Skeletal muscle cell (primary cell): Measurements from ENCODE around the gene SV2C.
"Not testable (repeated sequence)": the region's sequence is repeated elsewhere in the genome, so short reads cannot be mapped to it uniquely, and the experiment has no call there.

ENCODE experiments used
- DNase-seq: peaks from one replicate; pipeline ENCODE4 v3.0.0-alpha.2; 2010; ENCODE audit warnings: low read depth
- H3K4me3 ChIP-seq: 2 replicates; pipeline ENCODE4 v1.5.1; 2011; ENCODE audit warnings: low read depth, mild to moderate bottlenecking, control low read depth, low read length, moderate library complexity

Gene SV2C

DNA sequence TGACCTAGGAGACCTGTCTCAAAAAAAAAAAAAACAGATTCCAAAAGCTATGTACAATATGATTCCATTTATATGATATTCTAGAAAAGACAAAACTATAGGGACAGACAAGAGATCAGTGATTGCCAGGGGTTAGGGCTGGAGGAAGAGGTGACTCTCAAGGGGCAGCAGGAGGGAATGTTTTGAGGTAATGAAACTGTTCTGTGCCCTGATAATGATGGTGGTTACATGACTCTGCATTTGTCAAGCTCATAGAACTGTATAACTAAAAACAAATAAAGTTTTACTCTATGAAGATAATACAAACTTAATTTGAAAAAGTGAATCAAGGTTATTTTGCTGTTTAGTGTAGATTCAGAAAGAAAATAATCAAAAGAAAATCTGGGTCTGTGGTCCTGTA is 194.6 kb downstream of the SV2C start:
- H3K4me3 ChIP-seq: no peak overlapping the region
- no peak for DNase-seq

DNA sequence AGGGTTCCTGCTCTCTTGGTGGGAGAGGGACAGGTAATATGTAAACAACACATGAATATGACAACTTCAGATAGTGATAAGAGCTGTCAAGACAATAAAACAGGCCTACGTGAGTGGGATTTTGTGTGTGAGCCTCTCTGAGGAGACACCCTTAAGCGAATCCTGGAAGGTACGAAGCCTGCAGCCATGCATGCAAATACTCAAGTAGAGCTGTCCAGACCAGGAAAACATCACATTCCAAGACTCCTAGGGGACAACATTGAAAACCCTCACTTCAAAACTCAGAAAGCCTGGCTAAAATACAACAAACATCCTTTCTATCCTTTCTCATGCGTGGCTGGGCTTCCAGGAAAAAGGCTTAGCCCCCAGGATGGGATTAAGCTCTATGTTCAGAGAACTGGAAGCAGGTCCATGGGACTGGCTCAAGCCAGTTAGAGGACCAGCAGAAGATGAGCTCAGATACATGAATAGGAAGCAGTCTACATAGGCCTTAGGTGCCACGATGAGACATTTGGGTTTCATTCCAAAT is 195.1 kb downstream of the SV2C start:
- DNase-seq: no peak
- no peak overlapping the region for H3K4me3 ChIP-seq

DNA sequence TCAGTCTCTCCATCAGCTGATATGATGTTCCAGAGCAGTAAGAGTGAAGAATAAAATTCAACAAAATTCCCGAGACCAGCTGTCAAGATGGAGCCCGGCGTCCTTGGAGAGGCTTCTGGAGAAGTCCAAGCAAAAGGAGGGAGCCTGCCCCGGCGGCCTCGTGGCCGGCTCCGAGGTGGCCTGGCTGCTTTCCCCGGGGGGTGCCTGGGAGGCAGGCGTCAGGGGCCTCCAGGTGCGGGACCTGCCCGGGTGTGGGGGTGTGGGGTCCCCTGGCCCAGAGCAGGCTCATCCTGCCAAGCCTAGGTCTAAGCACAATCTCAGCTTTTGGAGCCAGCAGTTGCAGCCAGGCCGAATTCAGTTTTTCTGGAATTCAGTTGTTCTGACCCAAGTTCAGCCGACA is 197.3 kb downstream of the SV2C start:
- no peak for DNase-seq
- H3K4me3 ChIP-seq: no peak overlapping the region

DNA sequence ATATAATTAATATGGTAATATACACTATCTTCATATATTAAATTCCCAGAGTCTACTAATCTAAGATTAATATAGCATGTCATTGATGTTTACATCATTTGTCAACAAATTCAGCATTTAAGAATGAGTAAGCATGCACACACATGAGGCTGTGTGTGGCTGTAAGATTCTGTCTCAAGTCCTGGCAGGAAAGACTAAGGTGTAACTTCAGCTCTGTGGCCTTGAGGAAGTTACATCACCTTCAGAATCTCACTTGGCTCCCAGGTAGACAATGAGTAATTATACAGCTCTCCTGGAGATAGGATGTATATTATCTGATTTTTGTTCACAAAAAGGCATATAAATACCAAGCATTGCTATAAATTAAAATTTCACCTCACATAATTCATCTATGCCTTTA is 200.5 kb downstream of the SV2C start:
- DNase-seq: no peak
- no peak overlapping the region for H3K4me3 ChIP-seq

DNA sequence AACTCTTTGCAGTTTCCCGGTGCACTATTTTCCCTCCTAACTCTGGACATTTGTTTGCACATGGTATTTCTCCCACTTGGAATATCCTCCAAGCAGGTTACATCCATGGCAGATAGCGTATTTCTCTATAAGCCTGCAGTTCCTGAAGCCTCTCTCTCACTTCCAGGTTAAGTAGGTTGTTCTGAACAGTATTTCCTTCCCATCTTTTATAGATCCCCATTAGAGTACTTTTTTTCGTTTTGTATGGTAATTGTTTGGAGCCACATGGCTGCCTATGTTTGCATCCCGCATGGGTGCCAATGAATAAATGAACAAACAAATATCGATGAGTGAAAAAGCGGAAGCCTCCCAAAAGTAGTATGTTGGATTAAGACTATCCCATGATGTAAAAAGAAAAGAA is 206.5 kb downstream of the SV2C start:
- DNase-seq: no peak
- no peak overlapping the region for H3K4me3 ChIP-seq

DNA sequence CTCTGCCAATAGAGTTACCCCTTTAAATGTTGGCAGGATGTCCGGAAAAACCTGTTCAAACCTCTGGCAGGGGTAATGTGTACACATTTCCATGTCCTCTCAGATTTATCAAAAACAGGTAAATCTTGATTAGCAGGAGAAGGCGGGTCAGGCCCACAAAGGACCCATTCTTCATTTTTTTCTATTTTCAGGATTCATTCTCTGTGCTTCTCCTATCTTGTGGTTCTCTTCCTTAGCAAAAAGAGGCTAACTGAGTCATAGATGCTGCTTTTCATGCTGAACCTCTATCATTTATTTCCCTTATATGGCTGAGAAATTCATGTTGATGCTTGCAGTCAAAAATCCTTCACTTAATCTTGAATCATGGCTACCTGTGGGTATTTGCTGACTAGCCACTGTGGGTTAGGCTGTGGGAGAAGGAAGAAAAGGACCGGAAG is 207.2 kb downstream of the SV2C start:
- no peak overlapping the region for H3K4me3 ChIP-seq
- DNase-seq: no peak

DNA sequence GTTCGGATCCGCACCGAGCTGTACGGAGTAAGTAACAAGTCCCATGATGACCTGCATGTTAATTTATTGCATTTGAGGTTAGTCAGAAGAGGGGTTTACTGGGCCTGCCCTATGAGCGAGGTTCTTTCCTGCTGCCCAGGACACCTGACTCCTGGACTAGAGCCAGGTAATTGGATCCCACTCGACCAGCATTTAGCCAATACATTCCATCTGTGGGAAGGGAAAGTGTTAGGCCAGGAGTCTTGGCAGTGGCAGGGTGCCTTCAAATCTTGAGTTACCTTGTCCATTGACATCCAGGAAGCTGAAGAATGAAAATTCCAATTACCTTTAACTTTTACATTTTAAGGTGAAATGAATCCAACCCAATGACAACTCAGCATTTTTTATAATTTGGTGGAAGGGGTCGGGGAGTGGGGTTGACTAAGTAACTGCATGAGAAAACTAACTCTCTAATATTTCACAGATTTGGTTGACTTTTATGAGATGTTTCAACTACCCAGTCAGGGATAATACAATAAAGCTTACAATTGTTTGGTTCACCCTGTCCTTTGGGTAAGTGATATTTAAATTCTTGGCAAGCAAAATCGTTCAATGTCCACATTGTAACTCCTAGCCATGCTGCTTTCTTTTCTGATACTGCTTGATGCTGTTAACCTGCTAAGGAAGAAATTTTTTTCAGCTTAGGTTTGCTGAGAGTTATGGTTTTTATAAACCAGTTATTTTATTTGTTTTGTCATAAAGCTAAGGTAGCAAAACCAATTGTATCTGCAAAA is 208.3 kb downstream of the SV2C start:
- DNase-seq: no peak
- H3K4me3 ChIP-seq: no peak overlapping the region

DNA sequence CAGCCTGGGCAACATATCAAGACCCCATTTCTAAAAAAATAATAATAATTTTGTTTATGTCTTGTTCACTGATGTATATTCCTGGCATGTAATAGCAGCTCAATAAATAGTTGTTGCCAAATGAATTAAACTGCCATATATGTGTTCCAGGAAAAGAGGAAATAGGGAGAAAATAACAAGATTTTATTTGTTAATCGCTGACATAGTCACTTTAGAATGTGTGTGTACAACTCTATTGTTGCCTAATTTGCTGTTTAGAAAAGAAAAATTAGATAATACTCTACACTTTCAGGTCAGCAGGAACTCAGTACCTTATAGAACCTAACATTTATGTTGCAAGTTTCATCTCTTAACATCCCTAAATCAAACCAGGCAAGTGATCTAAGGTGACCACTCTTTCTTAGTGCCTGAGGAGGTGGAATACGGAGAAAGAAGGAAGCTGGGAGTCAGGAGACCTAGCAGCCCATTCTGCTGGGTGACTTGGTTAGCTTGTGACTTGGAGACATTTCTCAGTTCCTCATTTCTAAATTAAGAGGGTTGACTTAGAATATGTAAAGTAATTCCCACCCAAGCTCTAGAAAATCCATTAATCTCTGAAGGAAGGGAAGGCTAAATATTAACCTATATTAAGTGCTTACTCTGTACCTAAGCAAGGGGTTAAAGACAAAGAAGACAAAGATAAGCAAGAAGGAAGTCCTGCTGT is 209.6 kb downstream of the SV2C start:
- no peak for DNase-seq

DNA sequence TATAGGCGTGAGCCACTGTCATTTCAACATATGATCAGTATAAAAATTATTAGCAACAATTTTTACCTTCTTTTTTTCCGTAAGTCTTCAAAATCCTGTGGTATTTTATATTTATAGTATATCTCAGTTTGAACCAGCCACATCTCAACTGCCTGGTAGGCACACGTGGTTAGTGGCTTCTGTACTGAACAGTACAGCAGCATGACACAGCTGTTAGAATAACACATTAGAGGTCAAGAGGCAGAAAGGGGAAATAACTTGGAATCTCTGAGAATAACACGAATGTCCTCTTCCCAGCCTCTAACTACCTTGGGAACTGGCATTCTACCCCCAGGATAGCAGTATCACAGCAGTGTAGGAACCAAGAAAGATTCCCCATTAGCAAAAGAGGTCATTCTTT is 211.4 kb downstream of the SV2C start:
- H3K4me3 ChIP-seq: no peak overlapping the region

More for the DNA sequence above, 209.6 kb downstream of the SV2C start:
- no peak overlapping the region for H3K4me3 ChIP-seq

DNA sequence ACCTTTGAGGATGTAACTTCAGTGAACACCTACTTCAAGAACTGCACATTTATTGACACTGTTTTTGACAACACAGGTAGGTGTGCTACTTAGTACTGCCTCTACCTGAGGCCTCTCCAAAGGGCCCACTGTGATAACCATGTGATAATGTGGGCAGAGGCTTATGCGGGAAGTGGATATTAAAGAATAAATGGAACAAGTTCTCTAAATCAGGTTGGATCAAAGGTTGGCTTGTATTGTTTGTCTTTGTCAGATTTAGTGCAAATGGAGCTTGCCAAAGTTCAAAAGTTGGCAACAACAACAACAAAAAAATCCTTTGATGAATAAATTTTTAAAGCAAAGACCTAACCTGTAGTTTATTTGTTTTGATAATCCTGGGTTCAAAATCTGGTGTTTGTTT is 215.7 kb downstream of the SV2C start:
- H3K4me3 ChIP-seq: no peak overlapping the region
- DNase-seq: no peak

More for the DNA sequence above, 211.4 kb downstream of the SV2C start:
- no peak for DNase-seq

DNA sequence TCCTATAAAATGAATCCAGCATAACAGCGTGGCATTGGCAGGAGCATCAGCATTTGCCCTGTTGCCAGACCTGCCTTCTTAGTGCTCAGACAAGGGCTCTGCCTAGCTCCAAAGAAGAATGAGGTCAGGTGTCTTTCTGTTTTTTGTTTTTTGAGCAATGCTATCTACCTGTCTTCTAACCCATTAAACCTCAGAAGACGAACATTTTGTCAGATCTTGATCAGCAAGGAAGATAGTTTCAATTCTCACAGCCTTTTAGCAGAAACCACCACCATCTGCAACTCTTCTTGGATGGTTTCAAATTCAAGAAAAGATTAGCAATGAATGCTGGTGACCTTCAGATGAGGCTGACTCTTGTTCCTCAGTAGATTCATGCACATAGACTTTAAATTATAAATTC is 216.4 kb downstream of the SV2C start:
- DNase-seq: no peak
- H3K4me3 ChIP-seq: no peak overlapping the region

DNA sequence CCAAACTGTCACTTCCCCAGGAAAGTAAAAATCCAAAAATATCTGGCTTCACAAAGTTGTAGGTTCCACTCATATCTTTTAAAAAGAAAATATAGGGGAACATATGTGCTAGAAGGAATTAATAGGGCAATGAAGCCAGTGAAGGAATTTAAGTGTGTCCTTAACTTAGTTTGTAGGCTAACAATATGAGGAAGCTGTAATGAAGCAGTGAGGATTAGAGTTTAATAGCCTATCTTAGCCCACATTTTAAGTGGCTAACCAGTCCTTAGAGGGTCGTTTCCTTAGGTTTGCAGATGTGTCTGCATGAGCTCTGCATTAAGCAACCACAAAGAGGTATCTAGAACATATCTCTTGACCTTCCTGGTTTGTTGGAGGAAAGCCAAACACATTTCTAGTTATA is 218.7 kb downstream of the SV2C start:
- DNase-seq, H3K4me3 ChIP-seq: not testable (repeated sequence)

DNA sequence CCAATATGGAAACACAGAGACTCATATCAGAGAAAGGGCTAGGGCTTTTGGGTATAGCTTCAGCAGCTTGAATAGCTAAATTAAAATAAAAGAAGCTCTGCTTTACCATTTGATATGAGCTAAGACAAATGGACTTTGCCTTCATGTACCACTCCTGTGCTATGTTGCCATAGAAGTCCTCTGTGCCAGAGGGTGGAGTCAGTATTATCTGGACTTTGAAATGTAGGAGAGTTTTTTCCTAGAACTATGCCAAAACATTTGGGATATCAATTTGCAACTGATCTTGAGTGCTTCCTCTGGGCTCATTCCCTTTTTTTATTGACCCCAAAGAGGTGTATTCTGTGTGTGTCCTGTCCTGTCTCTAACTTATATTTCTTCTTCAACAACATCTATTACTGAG is 219.5 kb downstream of the SV2C start:
- not testable (repeated sequence) for DNase-seq, H3K4me3 ChIP-seq

DNA sequence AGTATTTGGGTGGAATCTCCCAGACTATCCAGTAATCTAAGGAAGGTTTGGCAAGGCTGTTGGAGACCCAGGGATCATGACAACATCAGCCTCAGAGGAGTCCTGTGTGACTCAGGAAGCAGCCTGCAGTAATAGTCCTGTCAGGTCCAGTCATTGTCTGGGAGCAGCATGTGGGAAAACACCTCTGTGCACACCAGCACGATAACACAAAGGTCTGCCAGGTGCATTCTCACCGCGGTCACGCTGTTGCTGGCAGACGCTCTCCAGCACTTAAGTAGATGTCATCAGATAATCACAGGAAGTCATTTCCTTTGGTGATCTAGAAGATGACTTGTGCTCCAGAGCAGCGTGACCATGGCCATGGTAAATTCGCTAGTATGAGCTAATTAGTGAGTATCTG is 220.7 kb downstream of the SV2C start:
- DNase-seq: no peak
- no peak overlapping the region for H3K4me3 ChIP-seq

DNA sequence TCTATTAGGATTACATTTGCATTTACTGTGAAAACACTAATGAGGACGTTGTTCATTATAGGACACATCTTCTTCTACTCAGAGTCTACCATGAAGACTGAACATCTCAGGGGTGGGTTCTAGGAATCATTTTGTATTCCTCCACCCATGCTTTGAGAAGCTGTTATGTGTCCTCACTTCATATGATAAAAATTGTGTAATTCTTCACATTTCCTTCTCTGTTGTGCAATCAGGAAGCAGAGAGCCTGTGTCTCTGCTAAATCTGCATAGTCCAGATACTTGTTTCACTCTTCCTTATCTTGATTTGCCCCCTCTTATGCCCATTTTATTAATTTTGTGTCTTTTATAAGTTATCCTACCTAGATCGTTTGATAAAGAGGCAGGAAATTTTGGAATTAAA is 222.1 kb downstream of the SV2C start:
- DNase-seq: no peak
- H3K4me3 ChIP-seq: no peak overlapping the region

DNA sequence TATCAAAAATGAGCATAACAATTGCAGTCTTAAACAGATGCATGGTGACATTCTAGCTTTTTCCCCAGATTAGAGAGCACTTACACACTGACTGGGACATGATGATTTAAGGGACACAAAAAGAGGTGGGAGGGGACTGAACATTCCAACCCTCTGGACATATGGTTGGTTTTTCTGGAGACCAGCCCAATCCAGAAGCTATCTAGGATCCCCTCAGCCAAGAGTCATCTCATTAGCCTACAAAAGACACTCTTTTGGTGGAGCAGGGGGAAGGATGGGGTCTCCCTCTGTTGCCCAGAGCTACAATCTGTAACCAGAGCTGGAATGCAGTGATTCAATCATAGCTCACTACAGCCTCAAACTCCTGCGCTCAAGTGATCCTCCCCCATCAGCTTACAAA is 222.6 kb downstream of the SV2C start:
- H3K4me3 ChIP-seq: no peak overlapping the region
- no peak for DNase-seq

DNA sequence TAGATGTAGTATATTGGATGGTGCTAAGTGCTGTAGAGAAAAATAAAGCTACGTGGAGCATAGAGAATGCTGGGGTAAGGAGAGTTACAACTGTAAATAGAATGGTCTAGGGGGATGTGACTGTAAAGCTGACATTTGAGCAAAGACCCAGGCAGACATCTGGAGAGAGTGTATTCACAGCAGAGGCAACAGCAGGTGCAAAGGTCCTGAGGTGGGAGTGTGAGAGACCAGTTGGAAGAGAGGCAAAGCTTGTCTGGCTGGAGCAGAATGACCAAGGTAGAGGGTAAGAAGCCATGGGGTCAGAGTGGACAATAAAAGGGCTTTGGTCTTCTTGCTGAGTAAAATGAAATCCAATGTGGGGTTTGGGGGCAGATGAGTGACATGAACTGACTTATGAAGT is 227.0 kb downstream of the SV2C start:
- no peak for DNase-seq
- H3K4me3 ChIP-seq: no peak overlapping the region

DNA sequence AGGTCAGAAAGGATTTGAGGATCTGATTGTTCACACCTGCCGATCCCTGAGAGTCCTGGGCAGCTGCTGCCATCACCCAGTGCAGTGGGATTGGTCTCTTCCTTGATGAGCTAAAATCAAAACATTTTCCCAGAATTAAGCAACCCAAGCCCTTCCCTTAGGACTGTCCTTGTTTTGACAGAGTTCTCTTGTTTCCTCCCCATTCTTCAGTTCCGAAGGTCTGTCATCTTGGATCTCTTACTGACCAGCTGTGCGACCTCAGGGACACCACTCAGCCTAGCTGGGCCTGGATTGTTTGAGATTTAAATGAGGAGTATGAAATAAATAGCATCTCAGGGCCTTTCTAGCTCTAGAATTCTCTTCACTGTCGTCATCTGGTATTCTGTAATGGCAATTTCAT is 229.6 kb downstream of the SV2C start:
- no peak for DNase-seq
- no peak overlapping the region for H3K4me3 ChIP-seq

DNA sequence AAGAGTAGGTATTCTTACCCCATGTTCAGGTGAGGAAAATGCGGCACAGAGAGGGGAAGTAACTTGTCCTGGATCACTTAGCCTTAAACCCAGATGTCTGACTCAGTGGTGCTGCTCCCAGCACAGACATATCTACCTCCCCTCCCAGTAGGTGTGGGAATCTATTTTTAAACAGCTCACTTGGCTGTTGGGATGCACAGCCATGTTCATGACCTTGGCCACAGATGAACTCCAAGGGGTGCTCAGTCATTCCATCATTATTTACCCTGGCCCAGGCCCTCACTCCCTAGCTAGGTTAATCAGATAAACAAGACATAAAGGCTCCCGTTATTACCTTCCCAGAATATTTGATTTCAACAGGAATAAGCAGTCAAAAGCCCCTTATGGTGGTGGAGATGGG is 231.5 kb downstream of the SV2C start:
- no peak for DNase-seq
- H3K4me3 ChIP-seq: no peak overlapping the region

DNA sequence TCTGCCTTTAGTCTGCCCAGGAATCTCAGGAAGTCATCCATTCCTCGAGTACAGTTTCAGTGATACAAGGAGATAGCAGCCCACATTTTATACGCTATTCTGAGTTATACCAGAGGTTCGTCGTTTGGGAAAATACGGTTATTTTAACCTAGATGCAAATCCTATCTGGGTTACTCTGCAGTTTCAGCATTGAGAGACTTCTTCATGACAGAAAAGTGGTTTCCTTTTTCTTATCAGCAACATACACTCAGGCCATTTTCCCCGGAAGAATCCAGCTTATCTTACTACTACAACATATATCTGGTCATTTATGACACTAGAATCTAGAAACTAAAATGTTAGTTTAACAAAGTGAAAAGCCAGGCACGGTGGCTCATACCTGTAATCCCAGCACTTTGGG is 236.5 kb downstream of the SV2C start:
- no peak for DNase-seq
- H3K4me3 ChIP-seq: no peak overlapping the region

DNA sequence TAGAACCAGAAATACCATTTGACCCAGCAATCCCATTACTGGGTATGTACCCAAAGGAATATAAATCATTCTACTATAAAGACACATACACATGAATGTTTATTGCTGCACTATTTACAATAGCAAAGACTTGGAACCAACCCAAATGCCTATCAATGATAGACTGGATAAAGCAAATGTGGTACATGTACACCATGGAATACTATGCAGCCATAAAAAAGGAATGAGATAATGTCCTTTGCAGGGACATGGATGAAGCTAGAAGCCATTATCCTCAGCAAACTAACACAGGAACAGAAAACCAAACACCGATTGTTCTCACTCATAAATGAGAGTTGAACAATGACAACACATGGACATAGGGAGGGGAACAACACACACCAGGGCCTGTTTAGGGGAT is 240.3 kb downstream of the SV2C start:
- DNase-seq, H3K4me3 ChIP-seq: not testable (repeated sequence)
